Vagina (tissue), 2 donors: ENCODE data around the gene ZBTB7C.

Source experiments
- POLR2A ChIP-seq, 2 donors: fragments of 450-650 bp; IDR thresholded peaks; one replicate each; pipeline ENCODE4 v1.6.1; 2017; ENCODE audit warnings: antibody characterized with exemption in 2 of 2, mild to moderate bottlenecking in 2 of 2, moderate library complexity in 2 of 2
- POLR2AphosphoS5 ChIP-seq, 2 donors: sonication (generic); formaldehyde crosslinking; IDR thresholded peaks; one replicate each; pipeline ENCODE4 v1.9.0; 2017; ENCODE audit warnings: antibody characterized with exemption in 2 of 2, mild to moderate bottlenecking in 2 of 2, low read depth in 1 of 2; ENCODE audit not compliant: insufficient read depth in 1 of 2
- TF ChIP-seq, protein P1 (sequence below), 3 experiments: fragments of 450-650 bp in 2 of 3; fragments of 200-600 bp in 1 of 3; sonication (generic) in 1 of 3; IDR thresholded peaks; one replicate each; pipeline ENCODE4 v1.5.1; 2017 to 2019; ENCODE audit warnings: antibody characterized with exemption in 3 of 3, mild to moderate bottlenecking in 2 of 3, moderate library complexity in 2 of 3

GRCh38 chr18:47990981-47991380, 418.2 kb downstream of the ZBTB7C start:
- TF ChIP-seq, protein P1, sequence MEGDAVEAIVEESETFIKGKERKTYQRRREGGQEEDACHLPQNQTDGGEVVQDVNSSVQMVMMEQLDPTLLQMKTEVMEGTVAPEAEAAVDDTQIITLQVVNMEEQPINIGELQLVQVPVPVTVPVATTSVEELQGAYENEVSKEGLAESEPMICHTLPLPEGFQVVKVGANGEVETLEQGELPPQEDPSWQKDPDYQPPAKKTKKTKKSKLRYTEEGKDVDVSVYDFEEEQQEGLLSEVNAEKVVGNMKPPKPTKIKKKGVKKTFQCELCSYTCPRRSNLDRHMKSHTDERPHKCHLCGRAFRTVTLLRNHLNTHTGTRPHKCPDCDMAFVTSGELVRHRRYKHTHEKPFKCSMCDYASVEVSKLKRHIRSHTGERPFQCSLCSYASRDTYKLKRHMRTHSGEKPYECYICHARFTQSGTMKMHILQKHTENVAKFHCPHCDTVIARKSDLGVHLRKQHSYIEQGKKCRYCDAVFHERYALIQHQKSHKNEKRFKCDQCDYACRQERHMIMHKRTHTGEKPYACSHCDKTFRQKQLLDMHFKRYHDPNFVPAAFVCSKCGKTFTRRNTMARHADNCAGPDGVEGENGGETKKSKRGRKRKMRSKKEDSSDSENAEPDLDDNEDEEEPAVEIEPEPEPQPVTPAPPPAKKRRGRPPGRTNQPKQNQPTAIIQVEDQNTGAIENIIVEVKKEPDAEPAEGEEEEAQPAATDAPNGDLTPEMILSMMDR (IDR thresholded peaks at IDR 0.05), result no peak
- TF ChIP-seq POLR2AphosphoS5 (IDR thresholded peaks at IDR 0.05; ENCODE audit: insufficient read depth in 1 of 2, low read depth in 1 of 2) (no peak), POLR2A (IDR thresholded peaks at IDR 0.05) (no peak)
